Occipital lobe (tissue), 2 donors: ENCODE results near the gene ADAM12. TPM values are rescaled to one million over a fixed set of nuclear protein-coding genes. Genes with fewer than 3 reads are reported as not detected.
"Not testable (repeated sequence)": the region's sequence is repeated elsewhere in the genome, so short reads cannot be mapped to it uniquely, and the experiment has no call there.

ENCODE experiments used
- DNase-seq: peaks from one replicate; lab custom pipeline; 2025; lab: John Stamatoyannopoulos, UW
- total RNA-seq: library from RNA; depleted of rRNA; stranded (reverse); fragments of >200 nt; gene quantifications from one replicate; pipeline ENCODE4 v1.2.3, GENCODE V29; 2014

The ADAM12 gene
- total RNA-seq, 1 donor from 2014 or later: 4.7 TPM

DNA sequence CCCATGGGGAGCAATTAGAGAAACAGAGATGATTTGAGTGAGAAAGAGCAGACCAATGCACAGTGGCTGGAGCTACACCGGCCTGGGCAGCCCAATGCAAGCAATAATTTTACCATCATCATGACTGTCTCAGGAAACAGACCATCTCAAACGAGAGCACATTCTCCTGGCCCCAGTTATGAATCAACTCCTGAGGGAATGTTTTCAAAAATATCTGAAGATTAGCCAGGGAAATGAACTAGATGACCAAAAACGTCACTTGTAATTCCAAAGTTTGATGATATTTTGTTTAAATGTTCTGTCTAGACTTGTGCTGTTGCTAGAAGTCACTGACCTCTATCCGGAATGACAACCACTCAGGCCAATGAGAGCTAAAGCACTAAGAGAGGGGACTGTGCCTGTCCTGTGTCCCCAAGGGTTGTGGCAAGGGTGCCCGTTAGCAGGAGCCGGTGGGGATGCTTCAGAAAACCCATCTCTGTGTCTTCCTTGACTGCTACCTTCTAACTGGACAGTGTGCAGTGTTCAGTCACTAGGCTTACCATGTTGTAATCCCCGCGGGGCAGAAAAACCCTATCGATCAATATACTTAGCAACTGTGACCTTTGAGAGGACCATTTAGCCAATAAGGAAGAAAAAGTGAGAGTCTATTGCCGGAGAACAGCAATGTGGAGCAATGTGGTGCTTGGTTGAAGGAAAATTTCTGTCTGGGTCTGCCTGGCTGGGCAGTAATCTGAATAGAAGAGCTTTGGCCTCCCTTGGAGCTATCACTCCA, 202.4 kb downstream of the ADAM12 start:
- DNase-seq: no peak

DNA sequence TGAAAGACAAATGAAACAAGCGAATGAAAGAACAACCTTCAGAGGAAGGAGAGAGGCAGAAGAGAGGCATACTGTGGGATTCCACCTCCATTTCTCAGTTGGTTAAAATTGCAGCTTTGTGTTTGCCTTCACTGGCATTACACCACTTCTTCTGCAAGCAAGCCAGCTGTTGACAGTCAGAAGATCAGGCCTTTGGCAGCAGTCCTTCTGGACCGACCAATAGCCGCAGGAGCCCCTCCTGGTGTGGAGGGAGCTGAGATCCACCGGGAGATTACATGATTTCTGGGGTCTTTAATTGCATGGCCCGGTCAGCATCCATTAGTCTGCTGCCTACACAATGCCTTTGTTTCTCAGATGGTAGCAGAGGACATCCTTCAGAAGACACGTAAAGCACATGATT, 206.7 kb downstream of the ADAM12 start:
- no peak for DNase-seq

- DNase-seq: no peak
Observed at GRCh38 chr10:126179637-126180036, 208.6 kb downstream of the ADAM12 start.

- DNase-seq: no peak
Observed at GRCh38 chr10:126177417-126178030, 210.8 kb downstream of the ADAM12 start.

- no peak for DNase-seq
Observed at GRCh38 chr10:126175641-126176262, 212.5 kb downstream of the ADAM12 start.

DNA sequence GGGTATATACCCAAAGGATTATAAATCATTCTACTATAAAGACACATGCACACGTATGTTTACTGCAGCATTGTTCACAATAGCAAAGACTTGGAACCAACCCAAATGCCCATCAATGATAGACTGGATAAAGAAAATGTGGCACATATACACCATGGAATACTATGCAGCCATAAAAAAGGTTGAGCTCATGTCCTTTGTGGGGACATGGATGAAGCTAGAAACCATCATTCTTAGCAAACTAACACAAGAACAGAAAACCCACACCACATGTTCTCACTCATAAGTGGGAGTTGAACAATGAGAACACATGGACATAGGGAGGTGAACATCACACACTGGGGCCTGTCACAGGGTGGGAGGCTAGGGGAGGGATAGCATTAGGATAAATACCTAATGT, 215.5 kb downstream of the ADAM12 start:
- not testable (repeated sequence) for DNase-seq

DNA sequence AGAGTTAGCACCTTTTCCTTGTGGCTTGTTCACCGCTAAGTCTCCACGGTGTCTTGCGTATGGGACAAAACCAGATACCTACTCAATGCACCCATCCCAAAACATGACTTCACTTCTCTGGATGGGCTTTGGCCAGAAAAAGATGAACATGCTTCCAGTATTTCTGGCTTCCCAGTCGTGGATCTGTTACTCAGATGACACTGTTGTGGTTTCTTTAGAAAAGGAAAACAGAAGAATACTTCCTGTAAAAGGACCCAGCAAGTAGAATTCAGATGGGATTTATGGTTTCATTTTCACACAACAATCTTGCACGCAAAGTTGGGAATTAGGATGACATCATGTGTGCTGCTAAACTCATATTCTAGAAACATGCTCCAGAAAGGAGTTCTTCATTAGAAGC, 216.7 kb downstream of the ADAM12 start:
- no peak for DNase-seq

DNA sequence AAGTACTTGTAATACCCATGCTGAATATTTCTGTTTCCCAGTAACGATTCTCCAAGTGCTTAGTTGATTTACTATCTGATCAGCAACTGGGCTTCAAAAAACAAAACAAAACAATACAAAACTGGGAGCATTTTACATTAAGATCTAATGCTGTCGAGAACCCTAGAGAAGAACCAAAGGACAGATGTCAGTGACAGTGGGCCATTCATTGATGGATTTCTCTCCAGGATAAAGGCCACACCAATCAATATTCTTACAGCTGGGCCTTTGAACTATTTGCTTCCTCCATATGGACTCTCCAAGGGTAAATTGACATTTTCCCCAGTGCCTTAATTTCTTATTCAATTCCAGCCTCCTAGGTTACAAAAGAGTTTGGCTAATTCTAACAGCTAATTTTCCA, 217.5 kb downstream of the ADAM12 start:
- no peak for DNase-seq

GRCh38 chr10:126170371-126170770, 217.9 kb downstream of the ADAM12 start:
- DNase-seq: no peak

GRCh38 chr10:126169899-126170298, 218.4 kb downstream of the ADAM12 start:
- DNase-seq: no peak

DNA sequence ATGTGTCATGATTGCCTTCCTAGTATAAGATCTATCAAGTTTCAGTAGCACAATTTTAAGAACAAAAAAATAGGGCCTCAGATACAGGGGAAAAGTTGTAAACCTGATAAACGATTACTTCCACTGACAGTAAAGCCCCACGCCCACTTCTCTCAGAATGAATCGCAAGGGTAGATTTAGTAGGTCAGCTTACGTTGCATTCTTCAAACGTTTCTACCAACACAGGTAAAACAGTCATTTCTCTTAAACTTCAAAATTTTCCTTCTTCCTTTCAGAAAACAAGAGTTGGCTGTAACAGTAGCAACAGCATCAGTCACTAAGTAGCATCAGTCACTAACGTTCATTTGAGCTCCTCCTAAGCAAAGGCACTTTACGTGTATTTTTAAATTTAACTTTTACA, 221.5 kb downstream of the ADAM12 start:
- DNase-seq: no peak

DNA sequence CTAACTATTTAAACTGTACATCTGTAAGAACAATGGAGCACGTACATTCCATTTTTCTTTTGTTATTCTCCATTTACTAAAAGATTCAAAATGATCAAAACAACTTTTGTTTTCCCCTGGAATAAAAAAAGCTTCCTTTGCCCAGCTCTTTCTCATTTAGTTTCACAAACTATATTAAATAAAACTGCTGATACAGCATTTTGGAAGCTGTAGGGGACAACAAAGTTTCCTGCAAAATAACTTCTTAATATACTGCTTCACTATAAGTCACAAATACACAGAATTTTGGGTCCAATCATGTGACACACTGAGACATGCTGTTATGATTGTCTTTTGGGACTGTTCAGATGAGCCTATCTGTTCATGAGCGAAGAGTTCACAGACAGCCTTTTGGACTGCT, 222.4 kb downstream of the ADAM12 start:
- no peak for DNase-seq

- no peak for DNase-seq
Observed at GRCh38 chr10:126163506-126163905, 224.8 kb downstream of the ADAM12 start.

DNA sequence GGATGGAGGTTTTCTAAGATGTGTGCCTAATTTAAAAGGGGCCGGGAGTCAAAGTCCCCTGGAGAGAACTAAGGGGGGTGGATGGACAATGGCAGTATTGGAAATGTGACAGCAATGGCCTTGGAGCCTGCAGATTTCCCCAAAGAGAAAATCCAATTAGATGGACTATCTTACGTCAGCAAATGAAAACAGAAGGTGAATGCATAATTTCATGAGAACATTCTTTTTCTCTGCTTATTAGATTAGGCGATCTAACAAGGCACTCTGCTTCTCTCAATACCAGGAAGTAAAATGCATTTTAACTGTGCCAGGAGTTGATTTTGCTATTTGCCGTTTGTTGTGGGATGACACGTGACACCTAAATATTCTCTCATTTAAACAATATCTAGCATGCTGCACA, 226.6 kb downstream of the ADAM12 start:
- no peak for DNase-seq

DNA sequence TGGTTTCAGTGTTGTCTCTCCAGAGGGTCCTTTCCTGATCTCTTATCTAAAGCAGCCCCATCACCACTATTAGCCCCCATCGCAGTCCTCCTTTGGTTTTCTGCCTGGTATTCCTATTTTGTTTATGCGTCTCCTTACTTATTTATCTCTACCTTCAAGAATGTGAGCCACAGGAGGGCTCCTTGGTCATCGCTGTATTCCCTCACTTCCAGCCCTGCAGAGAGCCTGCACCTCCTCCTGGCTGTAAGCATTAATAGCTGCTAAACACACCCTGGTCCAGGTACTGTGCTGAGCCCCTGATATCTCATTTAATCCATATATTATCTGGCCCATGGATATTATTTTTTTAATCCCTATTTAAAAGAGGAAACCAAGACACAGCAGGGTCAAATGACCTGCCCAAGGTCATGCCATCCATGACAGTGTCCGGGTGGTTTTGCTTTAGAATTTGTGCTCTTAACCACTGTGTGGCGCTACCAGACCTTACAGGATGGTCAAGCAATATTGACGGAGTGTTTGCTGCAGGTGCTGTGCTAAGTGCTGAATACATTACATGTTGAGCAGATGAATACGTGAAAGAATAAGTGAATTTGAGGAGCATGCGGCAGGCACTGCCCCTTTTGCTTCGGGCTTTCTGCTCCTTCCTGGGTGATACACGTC, 227.2 kb downstream of the ADAM12 start:
- DNase-seq: no peak

GRCh38 chr10:126160571-126160970, 227.7 kb downstream of the ADAM12 start:
- DNase-seq: no peak

GRCh38 chr10:126158133-126158892, 230.0 kb downstream of the ADAM12 start:
- DNase-seq: no peak

- no peak for DNase-seq
Observed at GRCh38 chr10:126157189-126157588, 231.1 kb downstream of the ADAM12 start.

- no peak for DNase-seq
Observed at GRCh38 chr10:126156503-126156902, 231.8 kb downstream of the ADAM12 start.

DNA sequence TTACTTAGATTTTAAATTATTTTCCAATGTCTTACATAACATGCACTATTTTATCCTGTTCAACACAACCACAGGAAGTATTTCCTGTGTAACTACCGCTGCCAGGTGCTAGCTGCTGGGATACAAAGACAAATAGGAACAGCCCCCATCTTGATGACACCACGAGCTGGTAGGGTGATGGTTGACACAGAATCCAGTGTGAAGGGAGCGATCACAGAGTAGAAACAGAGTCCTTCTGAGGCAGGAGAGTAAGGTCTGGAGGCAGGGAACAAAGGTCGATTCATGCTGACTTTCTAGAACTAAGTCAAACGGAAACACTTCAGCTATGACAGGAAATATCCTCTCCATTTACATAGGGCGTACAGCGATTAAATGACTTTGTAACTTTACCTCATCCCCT, 232.3 kb downstream of the ADAM12 start:
- no peak for DNase-seq

- no peak for DNase-seq
Observed at GRCh38 chr10:126155528-126155927, 232.7 kb downstream of the ADAM12 start.
